Heart left ventricle (tissue), 13 donors: ENCODE measurements around the gene ELAVL3.

Source experiments
- POLR2A ChIP-seq, 2 donors: fragments of 450-650 bp; IDR thresholded peaks; one replicate each; pipeline ENCODE4 v1.6.1; 2017; ENCODE audit warnings: antibody characterized with exemption in 2 of 2, mild to moderate bottlenecking in 2 of 2, moderate library complexity in 2 of 2
- TF ChIP-seq, protein P1 (sequence below), 12 donors: fragments of 200-600 bp; sonication (generic) in 4 of 12; IDR thresholded peaks; one replicate each; pipeline versions ENCODE4 v1.5.0 to v1.8.0; 2018 to 2022; ENCODE audit warnings: antibody characterized with exemption in 12 of 12, mild to moderate bottlenecking in 5 of 12
- donor health status: ischemic (EF 13 %, LVEDD 7.1; RV severe dilation, severe dysfunction).
- donor health status: DM: no; HTN: yes; CAD: no.
- donor health status: DM: no; HTN: no; CAD: no.
- donor health status: ischemic (EF 25% LVEDD 6.9; RV normal size, moderate dysfunction).
- donor health status: ischemic (EF 25% LVEDD 5.7; RV mildly dilated, moderate dysfunction).
- donor health status: ischemic (EF 35%, LVEDD 5.7; RV mildly dilated, moderate dysfunction).
- donor health status: nonischemic (EF 11% LVEDD 7.7; RV severe dilation, severe dysfunction).
- donor health status: DM: yes; HTN: yes; CAD: no.
- donor health status: PGD.
- donor health status: ischemic (EF 29% LVEDD 5.4; RV normal size, mild dysfunction).
- donor health status: nonischemic (EF 23%, LVEDD 6.1; RV moderate dilation, normal function).

- TF ChIP-seq, protein P1, sequence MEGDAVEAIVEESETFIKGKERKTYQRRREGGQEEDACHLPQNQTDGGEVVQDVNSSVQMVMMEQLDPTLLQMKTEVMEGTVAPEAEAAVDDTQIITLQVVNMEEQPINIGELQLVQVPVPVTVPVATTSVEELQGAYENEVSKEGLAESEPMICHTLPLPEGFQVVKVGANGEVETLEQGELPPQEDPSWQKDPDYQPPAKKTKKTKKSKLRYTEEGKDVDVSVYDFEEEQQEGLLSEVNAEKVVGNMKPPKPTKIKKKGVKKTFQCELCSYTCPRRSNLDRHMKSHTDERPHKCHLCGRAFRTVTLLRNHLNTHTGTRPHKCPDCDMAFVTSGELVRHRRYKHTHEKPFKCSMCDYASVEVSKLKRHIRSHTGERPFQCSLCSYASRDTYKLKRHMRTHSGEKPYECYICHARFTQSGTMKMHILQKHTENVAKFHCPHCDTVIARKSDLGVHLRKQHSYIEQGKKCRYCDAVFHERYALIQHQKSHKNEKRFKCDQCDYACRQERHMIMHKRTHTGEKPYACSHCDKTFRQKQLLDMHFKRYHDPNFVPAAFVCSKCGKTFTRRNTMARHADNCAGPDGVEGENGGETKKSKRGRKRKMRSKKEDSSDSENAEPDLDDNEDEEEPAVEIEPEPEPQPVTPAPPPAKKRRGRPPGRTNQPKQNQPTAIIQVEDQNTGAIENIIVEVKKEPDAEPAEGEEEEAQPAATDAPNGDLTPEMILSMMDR (IDR thresholded peaks at IDR 0.05): peak in 1 of 12 donors; percentile 3
- no peak for TF ChIP-seq POLR2A (IDR thresholded peaks at IDR 0.05)
Observed at GRCh38 chr19:11452620-11453310, 28.1 kb downstream of the ELAVL3 start.
